CD4-positive, alpha-beta T cell treated with Interleukin-15 for 4 hours (primary cell): Measurements from ENCODE around the gene PTPRO.

Source experiments
- DNase-seq: peaks from one replicate; pipeline ENCODE4 v3.0.0-alpha.2; 2020; ENCODE audit warnings: low spot score

The PTPRO gene

DNA sequence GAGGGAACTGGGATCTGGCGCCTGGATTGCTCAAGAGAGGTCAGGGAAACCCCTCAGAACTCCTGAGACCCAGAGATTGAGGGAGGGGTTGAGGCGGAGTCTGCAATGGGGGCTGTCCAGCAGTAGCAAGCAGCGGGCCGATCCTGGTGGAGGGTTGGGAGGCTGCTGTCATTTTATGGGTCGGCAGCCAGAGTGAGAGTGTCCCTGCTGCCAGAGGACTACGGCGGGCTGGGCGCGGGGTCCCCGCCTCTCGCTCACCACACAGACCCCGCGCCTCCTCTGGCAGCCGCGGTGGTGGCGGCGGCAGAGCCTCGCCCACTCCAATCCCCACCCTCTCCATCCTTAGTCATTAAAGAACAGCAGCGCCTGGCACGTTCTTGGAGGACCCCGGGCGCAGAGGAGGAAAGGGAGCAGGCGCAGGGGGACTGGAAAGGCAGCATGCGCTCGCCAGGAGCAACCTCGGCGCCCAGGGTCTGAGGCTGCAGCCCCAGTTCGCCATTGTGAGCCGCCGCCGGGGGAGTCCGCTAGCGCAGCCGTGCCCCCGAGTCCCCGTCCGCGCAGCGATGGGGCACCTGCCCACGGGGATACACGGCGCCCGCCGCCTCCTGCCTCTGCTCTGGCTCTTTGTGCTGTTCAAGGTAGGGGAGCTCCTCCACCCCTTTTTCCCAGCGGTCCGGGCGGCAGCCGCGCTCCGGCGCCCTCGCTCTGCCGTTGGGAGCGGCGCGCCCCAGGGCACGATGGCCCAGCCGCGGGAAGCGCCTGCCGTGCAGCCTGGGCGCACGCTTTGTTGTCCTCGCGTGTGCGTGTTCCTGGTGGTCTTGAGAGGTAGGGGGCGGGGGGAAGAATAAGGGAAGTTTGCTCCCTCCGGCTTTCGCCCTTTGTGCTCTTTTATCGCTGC, at the start of gene PTPRO:
Gene PTPRO (plus strand): TSS at position 345 of the 898 bp plus-strand sequence.
- no peak for DNase-seq

DNA sequence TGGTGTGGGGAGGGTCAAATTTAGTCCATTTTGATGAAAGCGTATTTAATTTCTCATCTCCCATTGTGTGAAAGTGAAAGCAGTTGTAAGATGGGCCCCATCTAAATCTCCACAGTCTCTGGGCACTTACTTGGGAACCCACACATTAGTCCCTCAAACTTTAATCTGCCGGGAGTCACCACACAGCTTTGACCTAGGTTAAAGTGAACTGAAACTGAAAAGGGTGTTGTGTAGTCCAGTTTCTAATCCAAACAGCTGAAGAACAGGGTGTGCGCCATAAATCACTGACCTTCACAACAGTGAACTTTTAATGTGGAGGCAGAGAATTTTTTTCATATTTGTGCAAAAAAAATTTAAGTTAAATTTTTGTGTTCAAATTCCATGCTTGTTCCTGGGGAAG, 48.4 kb upstream of the PTPRO start:
- DNase-seq, result no peak

DNA sequence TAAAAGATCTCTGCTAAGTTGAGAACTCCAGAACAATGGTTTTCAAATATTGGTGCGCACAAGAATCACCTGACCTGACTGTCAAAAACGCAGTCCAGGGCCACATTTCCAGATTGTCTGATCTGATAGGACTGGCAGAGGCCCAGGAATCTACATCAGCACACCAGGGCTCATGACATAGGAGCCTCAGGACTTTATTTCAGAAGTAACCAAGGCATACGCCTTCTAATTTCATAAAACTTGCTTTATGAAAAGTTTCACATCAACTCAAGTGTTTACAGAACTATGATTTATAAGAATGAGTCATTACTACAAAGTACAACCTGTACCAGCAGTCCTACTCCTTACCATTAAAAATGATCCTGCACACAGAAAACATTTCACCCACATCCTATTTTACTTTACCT, 47.7 kb upstream of the PTPRO start:
- no peak for DNase-seq

DNA sequence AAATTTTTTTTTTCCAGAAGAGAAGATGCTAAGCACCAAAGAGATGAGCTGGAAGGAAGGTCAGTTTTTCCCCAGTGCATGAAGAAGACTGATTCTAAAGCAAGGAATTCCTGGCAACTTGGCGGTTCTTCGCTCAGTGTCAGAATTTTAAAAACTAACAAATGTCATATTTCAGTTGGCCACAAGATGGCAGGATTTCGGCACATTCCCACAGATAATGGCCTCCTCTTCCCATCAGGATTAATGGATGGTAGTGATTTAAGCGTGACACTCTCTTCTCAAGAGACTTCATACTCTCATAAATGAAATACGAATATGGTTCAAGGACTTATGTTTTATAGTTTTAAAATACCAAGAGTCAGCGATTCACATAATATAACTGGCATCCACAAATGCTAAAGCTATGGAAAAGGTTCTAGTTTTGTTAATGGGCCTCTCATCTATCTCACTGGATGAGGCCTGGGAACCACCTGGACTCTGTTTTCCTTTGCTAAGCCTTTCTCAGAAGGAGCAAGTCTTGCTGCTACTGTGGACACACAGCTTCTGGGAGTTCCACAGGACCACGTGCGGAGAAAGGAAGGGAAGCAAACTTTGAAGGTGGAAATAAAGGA, 46.1 kb upstream of the PTPRO start:
- DNase-seq, result peak; percentile 13

DNA sequence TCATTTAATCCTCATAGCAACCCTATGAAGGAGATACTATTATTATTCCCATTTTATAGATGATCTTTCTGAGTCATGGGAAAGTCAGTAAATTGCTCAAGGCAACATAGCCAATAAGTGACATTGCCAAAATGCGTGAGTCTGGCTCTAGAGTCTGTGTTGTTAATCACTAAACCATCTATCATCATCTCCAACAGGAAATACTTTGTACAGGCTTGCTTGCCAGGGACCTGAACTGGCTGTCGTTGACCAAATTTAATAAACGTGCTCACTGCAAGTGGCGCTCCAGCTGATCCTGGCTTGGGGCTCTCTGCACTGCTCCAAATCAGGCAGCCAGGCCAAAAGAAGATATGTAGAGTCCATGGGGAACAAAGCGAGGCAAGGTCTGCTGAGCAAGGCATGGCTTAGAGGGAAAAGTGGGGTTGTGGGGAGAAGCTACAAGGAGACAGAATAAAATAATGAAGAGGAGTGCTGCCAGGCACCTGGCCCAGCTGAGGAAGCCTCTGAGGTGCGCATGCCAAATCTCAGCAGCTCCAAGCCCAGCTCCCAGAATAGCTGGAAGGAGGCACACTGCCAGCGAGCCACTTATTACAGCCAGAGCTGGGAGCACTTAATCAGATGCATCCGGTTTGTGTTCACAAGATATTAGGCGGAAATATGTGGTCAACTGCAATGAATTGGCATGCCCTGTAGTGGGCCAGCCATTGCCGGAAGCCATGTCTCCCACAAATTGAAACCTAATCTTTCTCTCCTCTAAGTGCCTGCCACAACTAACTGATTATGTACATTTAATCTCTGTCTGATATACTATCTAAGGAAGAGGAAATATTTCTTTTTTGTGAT, 43.3 kb upstream of the PTPRO start:
- peak; percentile 11 for DNase-seq

DNA sequence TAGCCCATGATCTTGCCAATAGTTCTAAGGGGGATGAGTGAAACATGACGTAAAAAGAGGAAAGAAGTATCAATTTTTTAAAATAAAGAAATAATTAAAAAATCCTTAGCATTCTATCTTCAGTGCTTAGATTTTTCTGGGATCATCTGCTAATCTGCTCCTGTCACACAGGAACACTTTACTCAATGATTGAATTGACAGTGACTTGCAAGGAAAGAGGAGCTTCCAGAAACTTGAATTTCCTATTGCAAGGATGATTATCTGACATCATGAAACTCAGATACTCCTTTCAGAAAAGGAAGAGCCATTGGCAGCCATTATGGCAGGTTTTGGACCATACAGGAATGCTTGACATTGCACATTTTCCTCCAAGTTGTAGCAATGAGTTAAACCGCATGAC, 41.4 kb upstream of the PTPRO start:
- DNase-seq, result no peak

DNA sequence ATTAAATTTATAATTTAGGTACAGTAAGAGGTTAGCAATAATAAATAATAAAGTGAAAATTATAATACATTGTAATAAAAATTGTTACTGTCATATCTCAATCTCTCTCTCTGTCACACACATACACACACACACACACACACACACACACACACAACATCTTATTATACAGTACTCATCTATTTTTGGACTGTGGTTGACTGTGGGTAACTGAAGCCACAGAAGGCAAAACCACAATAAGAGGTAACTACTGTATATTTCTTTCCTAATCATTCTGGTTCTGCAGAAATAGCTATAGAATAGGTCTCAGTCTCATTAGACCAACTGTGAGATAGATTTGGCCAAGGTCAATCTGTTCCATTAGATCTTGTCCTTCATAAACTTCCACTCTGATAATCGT, 33.1 kb upstream of the PTPRO start:
- DNase-seq, result no peak

DNA sequence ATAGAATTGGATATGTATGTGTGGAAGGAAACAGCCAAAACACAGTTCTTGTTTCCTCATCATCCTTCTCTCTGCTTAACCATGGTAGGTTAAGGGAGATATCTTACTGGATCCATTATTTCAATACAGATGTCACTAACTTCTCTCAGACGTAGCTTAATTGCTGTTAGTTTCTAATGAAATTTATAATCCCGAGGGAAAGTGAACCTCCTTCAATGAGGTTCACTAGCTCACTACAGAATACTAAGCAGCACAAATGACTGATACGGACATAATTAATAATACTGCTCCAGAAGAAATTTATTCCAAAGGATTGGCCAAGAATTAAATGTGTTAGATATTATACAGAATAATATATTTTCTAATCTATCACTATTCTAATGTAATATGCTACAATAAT, 28.6 kb upstream of the PTPRO start:
- no peak for DNase-seq

DNA sequence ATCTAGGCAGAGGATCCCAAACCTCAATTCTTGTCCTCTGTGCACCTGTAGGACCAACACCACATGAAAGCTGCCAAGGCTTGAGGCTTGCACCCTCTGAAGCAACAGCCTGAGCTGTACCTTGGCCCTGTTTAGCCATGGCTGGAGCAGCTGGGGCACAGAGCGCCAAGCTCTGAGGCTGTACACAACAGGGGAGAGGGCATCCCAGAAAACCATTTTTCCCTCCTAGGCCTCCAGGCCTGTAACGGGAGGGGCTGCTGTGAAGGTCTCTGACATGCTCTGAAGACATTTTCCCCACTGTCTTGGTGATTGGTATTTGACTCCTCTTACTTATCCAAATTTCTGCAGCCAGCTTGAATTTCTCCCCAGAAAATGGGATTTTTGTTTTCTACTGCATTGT, 22.4 kb upstream of the PTPRO start:
- no peak for DNase-seq

DNA sequence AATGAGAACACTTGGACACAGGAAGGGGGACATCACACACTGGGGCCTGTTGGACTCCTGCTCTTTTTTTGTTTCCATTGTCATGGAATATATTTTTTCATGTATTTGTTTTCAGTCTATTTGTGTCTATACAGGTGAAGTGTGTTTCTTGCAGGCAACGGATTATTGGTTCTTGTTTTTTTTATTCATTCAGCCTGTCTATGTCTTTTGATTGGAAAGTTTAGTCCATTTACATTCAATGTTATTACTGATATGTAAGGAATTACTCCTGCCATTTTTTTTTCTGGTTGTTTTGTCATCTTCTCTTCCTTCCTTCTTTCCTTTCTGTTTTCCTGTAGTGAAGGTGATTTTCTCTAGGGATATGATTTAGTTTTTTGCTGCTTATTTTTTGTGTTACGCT, 18.0 kb upstream of the PTPRO start:
- DNase-seq, result no peak

DNA sequence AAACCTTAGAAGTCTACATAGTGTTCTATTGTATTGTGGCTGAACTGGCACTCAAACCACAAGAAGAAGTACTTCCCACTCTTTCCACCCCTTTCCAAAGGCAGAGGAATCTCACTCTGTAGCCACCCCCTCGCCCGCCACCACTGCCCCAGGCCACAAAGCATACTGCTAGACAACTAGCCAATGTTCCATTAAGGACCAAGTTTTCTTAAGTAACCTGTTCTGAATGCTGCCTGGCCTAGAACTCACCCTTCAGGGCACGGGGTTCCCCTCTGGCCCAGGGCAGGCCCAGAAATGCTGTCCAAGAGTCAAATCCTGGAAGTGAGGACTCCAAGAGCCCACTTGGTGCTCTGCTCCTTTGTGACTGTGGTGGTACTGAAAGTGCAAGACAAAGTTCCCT, 15.7 kb upstream of the PTPRO start:
- no peak for DNase-seq

DNA sequence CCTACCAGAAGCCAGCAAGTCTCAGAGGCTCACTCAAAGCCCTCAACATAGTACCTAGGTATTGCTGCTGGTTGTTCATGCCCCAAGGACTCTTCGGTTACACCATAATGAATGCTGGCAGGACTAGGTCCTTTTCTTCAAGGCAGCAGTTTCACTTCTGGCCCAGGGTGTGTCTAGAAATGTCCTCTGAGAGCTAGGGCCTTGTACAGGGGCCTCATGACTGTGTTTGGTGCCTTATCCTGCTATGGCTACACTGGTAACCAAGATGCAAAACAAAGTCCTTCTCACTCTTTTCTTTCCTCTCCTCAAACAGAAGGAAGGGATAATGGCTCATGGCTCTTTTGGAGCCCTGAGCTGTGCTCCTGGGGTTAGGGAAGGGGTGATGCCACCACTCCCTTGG, 15.2 kb upstream of the PTPRO start:
- no peak for DNase-seq

DNA sequence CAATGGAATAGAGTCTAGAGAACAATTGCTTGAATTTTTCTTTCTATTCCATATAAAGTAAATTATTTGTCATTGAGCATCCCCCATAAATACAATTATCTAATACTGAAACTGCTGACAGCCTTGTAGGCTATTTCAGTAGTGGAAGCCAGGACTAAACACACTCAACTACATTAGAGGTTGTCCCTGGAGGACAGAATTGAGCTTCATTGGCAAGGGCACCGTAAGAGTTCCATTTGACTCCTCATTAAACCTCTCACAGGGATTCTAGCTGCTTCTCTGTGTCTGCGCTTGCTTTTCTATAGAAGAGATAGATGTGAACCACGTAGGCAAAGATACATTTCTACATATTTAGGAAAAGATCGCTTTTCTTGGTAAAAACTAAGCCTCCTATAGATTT, 3.5 kb upstream of the PTPRO start:
- DNase-seq, result no peak

DNA sequence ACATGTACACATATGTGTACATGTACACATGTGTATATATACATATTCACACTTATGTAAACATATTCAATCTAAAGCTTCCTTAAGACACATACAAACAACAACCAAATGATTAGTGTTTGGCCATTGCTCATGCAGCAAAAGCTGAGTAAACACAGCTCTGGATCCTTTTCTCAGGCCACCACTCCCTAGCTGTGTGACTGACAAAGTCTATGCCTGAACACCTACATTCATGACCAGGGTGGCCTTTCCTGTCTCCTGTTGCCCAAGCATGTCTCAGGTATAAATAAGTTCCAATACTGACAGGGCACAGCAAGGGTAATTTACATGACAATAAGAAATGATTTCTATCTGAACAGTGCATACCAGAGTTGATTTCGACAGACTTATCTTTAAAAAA, 1.4 kb upstream of the PTPRO start:
- DNase-seq, result no peak

DNA sequence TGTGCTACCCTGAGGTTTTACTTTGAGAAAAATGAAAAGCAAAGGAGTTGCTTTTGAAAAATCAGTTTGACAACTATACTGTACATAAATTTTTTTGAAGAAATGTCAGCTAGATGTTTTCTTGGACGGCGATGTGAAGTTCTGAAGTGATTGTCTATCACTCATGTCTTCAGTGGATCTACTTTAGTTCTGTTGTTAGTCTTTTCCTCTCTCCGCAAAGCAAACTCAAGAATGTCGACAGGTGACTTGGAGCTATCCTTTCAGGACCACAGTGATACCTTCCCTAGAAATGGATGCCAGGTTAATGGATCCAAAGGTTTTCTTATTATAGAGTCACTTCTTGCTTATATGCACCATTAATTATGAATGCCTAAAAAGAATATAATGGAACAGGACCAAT, 1.2 kb downstream of the PTPRO start:
- DNase-seq, result no peak

DNA sequence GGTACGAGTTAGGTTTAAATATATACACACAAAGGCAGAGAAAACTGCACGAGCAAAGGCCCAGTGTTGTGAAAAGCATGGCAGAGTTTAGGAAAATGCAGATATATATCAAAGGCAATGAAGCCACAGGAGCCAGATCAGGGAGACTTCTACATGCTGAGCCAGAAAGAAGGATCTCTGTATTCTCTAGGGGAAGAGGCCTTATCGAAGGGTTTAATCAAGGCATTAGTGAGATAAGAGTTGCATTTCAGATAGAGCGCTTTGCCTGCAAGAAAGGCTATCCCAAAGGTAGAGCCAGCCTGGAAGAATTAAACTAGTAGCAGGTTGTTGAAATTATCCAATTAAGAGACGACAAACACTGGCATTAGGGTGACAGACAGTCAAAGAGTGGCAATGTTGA, 7.6 kb downstream of the PTPRO start:
- no peak for DNase-seq

DNA sequence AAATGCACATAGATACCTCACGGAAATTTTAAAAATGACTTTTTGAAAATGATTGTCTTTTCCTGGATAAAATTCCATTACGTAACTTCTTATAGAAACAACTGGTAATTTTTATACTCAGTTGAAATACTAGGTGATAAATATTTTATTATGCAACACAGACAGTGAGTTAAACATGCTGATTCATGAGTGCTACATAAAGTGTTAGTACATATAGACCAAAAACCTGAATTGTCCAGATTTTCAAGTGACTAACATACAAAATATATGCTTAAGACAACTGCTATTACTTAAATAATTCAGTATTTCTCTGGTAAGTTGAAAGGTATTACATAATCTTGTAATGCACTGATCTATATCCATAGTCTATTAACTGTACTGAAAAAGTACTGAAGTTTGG, 11.9 kb downstream of the PTPRO start:
- DNase-seq, result no peak

DNA sequence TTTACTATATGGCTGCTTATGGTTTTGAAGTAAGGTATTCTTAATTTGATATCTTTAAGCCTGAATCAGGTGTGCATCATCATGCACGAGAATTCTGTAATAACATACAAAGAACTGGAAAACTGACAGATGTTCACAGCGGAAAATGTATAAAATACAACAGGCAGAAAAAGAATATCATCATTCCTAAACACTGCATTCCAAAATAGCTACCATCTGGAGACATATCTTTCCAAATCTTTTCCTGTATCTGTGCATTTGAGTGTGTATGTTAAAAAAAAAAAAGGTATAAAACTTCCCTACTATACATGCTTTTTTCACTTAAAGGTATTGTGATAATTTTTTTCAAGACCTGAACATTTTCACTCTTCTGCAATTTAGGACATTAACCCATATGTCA, 13.7 kb downstream of the PTPRO start:
- no peak for DNase-seq

DNA sequence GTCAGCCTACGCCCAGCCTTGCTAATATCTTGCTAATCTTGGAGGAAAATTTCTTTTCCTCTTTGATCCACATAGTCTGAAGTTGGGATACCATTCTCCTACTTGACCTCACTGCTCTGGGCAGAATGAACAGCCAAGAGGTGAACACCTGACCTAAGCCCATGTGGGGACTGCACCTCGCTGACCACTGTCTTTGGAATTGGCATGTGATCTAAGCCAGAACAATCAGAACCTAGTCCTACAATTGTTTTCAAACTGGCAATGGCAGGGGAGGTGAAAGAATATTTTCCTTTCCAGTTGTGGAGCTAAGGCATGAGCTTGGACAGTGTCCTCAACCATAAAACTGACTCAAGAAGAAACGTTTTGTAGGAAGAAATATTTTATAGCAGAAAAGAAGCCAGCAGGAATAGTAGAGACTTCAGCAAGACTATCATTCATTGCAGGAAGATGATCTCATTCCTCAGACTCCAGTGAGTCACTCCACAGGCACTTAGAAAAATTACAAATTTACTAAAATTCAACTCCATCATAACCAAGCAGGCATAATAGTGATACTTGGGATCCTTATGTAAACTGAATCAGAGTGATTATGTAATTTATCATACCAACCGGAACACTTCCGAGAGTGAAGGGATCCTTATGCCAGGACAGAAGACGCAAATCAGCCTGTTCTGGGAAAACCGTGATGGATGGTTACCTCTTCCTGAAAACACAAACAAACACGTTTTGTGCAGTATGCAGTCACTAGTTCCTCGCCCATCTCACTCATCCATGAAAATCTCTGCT, 14.7 kb downstream of the PTPRO start:
- no peak for DNase-seq

DNA sequence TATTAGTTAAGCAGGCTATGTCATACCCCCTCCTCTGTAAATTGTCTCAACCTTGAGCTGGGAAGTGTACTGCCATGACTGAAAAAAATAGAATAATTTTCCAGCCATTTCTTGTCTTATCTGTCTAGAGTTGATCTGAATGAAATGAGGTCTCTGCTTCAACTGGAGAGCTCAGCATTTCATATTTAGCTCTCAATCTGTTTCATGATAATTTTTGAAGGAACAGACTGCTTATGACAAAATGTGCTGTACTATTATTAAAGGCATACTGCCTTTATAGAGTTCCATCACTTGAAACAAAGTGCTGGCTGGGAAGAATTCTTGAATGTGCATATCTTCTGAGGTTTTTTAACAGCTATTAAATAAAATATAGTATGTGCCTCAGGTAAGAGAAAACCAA, 19.1 kb downstream of the PTPRO start:
- DNase-seq, result no peak

DNA sequence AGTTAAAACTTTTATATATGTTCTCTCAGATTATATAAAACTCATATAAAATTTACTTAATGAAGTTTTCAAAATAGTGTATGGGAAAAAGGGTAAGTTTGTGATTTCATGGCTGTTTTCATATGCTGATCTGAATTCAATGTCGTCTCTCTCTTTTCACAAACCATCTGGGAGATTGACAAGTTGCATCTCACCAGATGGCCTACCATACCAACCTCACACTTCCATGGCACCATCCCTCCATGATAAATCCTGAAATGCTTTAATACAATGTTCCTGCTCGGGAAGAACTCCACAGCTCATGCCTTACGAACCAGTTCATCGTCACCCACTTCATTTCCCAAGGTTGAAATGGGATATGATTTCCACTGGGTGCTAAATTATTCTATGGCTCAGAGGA, 22.3 kb downstream of the PTPRO start:
- DNase-seq, result no peak

DNA sequence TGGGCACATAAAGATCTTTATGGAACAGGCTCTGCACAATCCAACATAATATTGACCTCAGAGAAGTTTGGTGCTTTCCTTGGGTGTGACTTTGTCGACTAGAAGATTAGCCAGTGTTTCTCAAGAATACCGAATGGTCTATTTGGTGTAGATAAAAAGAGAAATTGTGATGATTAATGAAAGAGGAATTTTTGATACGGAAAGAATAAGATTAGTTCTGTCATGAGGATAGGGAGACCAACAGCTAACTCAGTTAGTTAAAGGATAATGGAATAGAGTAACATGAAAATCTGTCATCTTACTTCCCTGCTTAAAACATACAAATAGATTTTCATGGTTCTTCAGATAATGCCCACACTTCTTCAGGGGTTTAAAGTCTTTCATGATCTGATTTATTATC, 24.2 kb downstream of the PTPRO start:
- DNase-seq, result no peak
